Ishikawa (cell line): Measurements from ENCODE around the gene DCTN1.

Experiments used
- CEBPB ChIP-seq: IDR thresholded peaks from 2 replicates; pipeline ENCODE4 v1.6.1; 2012
- CREB1 ChIP-seq: IDR thresholded peaks from 2 replicates; pipeline ENCODE4 v1.6.1; 2012; ENCODE audit warnings: low read depth
- EGR1 ChIP-seq: IDR thresholded peaks from 2 replicates; pipeline ENCODE4 v1.6.1; 2012
- EP300 ChIP-seq: IDR thresholded peaks from 2 replicates; pipeline ENCODE4 v1.6.1; 2012; ENCODE audit warnings: borderline replicate concordance
- FOXM1 ChIP-seq: IDR thresholded peaks from 2 replicates; pipeline ENCODE4 v1.6.1; 2012; ENCODE audit warnings: low read depth, borderline replicate concordance
- NFIC ChIP-seq: IDR thresholded peaks from 2 replicates; pipeline ENCODE4 v1.6.1; 2012
- RAD21 ChIP-seq: IDR thresholded peaks from 2 replicates; pipeline ENCODE4 v1.6.1; 2012; ENCODE audit warnings: low read depth
- REST ChIP-seq: IDR thresholded peaks from 2 replicates; pipeline ENCODE4 v1.6.1; 2012; ENCODE audit warnings: low read depth, mild to moderate bottlenecking
- TAF1 ChIP-seq: IDR thresholded peaks from 2 replicates; pipeline ENCODE4 v1.6.1; 2012; ENCODE audit warnings: low read depth, mild to moderate bottlenecking
- TCF12 ChIP-seq: IDR thresholded peaks from 2 replicates; pipeline ENCODE4 v1.6.1; 2012; ENCODE audit warnings: low read depth
- TEAD4 ChIP-seq: IDR thresholded peaks from 2 replicates; pipeline ENCODE4 v1.6.1; 2012
- YY1 ChIP-seq: IDR thresholded peaks from 2 replicates; pipeline ENCODE4 v1.6.1; 2012; ENCODE audit warnings: low read depth
- ZBTB7A ChIP-seq: IDR thresholded peaks from 2 replicates; pipeline ENCODE4 v1.6.1; 2012; ENCODE audit warnings: low read depth
- TF ChIP-seq, protein P1 (sequence below): IDR thresholded peaks from 2 replicates; pipeline ENCODE4 v1.6.1; 2012
- TF ChIP-seq, protein P2 (sequence below): IDR thresholded peaks from 2 replicates; pipeline ENCODE4 v1.6.1; 2012

Gene DCTN1

GRCh38 chr2:74373985-74374384 lies 6.1 kb downstream of the DCTN1 start:
- TF ChIP-seq ZBTB7A, result no peak
- TF ChIP-seq NFIC, result no peak
- no peak for TF ChIP-seq TEAD4
- TF ChIP-seq TAF1, result no peak

- no peak for TF ChIP-seq CEBPB
- no peak for TF ChIP-seq CREB1
- TF ChIP-seq NFIC, result no peak
- no peak for TF ChIP-seq TEAD4
- no peak for TF ChIP-seq RAD21
- no peak for TF ChIP-seq REST
- no peak for TF ChIP-seq TCF12
Measured at GRCh38 chr2:74373221-74373676, 6.9 kb downstream of the DCTN1 start.

- no peak for TF ChIP-seq NFIC
- TF ChIP-seq TCF12, result no peak
- no peak for TF ChIP-seq FOXM1
- no peak for TF ChIP-seq EGR1
Measured at GRCh38 chr2:74372674-74373073, 7.4 kb downstream of the DCTN1 start.

DNA sequence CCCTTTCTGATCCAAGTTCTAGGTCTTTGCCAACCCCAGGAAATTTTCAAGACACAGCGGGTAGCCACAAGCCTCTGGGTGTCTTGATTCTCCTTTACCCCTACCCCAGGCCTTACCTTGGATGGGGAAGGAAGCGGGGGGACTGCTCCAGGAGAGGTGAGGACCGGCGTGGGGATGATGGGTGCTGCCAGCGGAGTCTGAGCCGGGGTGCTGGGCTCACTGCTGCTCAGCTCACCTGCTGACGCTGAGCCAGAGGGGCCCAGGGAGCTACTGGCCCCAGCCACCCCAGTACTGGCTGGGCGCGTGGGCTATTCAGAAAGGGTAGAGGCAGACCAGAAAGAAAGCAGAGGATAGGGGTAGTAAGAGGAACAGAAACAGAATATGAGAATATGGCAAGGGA lies 8.7 kb downstream of the DCTN1 start:
- TF ChIP-seq CEBPB, result no peak
- TF ChIP-seq TCF12, result no peak
- TF ChIP-seq NFIC, result no peak
- no peak for TF ChIP-seq TAF1
- no peak for TF ChIP-seq TEAD4
- no peak for TF ChIP-seq CREB1
- no peak for TF ChIP-seq REST
- TF ChIP-seq FOXM1, result no peak
- TF ChIP-seq EP300, result no peak
- TF ChIP-seq ZBTB7A, result no peak
- TF ChIP-seq EGR1, result no peak
- TF ChIP-seq YY1, result no peak
- TF ChIP-seq, protein P1, sequence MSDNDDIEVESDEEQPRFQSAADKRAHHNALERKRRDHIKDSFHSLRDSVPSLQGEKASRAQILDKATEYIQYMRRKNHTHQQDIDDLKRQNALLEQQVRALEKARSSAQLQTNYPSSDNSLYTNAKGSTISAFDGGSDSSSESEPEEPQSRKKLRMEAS, result no peak
- TF ChIP-seq, protein P2, sequence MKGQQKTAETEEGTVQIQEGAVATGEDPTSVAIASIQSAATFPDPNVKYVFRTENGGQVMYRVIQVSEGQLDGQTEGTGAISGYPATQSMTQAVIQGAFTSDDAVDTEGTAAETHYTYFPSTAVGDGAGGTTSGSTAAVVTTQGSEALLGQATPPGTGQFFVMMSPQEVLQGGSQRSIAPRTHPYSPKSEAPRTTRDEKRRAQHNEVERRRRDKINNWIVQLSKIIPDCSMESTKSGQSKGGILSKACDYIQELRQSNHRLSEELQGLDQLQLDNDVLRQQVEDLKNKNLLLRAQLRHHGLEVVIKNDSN, result no peak
- TF ChIP-seq RAD21, result no peak

DNA sequence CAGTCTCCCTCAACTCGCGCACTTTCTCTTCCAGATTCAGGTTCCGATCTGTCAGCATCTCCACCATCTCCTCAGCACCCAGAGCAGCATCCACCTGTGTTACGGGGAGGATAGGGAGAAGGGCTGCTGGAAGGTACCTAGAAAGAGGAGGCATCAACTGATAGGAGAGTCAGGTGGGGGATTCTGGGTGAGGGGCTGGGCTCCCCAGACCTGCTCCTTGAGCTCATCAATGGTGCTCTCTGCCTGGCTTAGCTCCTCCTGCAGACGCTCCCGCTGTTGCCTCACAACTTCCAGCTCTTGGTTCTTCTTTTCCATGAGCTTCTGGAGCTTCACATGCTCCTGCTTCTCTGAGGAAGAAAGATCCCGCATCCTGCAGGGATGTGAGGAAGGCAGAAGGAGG lies 10.1 kb downstream of the DCTN1 start:
- TF ChIP-seq CREB1 (no peak), EGR1 (no peak), TAF1 (no peak), NFIC (no peak)
- TF ChIP-seq, protein P2, result no peak

DNA sequence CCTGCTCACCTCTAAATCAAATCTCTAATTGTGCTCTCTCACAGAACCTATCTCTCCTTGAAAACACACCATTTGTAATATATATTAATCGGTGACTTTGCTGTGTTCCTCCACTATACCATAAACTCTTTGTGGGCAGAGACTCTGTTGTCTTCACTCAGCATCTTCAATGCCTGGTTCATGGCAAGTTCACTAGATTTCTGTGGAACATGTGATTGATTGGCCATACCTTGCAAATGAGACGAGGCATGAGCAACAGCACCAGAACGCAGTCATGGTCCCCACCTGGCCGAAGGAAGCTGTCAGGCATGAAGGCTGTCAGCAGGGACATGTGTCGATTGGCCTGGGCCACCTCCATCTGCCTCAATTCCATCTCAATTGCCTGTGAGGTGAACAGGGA lies 11.6 kb downstream of the DCTN1 start:
- TF ChIP-seq RAD21 (no peak), EGR1 (no peak), NFIC (no peak), REST (no peak), TEAD4 (no peak), EP300 (no peak), ZBTB7A (no peak), TCF12 (no peak), FOXM1 (no peak), CEBPB (no peak), TAF1 (no peak), YY1 (no peak), CREB1 (no peak)
- TF ChIP-seq, protein P1, result no peak
- TF ChIP-seq, protein P2, result no peak
